CD4-positive, alpha-beta T cell treated with Interferon alpha-2 for 1 hour (primary cell): Measurements from ENCODE around the gene CRYBB3.
"Not testable (repeated sequence)": the region's sequence is repeated elsewhere in the genome, so short reads cannot be mapped to it uniquely, and the experiment has no call there.

ENCODE experiments used
- DNase-seq, 2 donors: peaks; one replicate each; pipeline ENCODE4 v3.0.0-alpha.2; 2020 to 2022

CRYBB3 gene

GRCh38 chr22:25207553-25208157 lies 8.0 kb downstream of the CRYBB3 start:
- DNase-seq, result no peak

- no peak for DNase-seq
Observed at GRCh38 chr22:25208328-25208727, 8.7 kb downstream of the CRYBB3 start.

- no peak for DNase-seq
Observed at GRCh38 chr22:25208743-25209505, 9.3 kb downstream of the CRYBB3 start.

GRCh38 chr22:25210793-25211192 lies 11.1 kb downstream of the CRYBB3 start:
- no peak for DNase-seq

GRCh38 chr22:25212337-25212736 lies 12.7 kb downstream of the CRYBB3 start:
- DNase-seq, result no peak

GRCh38 chr22:25213221-25213620 lies 13.6 kb downstream of the CRYBB3 start:
- DNase-seq, result no peak

- DNase-seq, result no peak
Observed at GRCh38 chr22:25216230-25216629, 16.6 kb downstream of the CRYBB3 start.

- no peak for DNase-seq
Observed at GRCh38 chr22:25219211-25219689, 19.6 kb downstream of the CRYBB3 start, which contains the start of gene CRYBB2. Gene CRYBB2, plus strand, starts transcription at chr22:25219639. Its CDS starts 1,791 bp downstream, at chr22:25221430.

GRCh38 chr22:25219948-25220442 lies 20.3 kb downstream of the CRYBB3 start:
- DNase-seq, result no peak

- no peak for DNase-seq
Observed at GRCh38 chr22:25221790-25222189, 22.1 kb downstream of the CRYBB3 start.

GRCh38 chr22:25223269-25223850 lies 23.7 kb downstream of the CRYBB3 start:
- no peak for DNase-seq

GRCh38 chr22:25228822-25229221 lies 29.2 kb downstream of the CRYBB3 start:
- DNase-seq, result no peak

GRCh38 chr22:25230760-25231159 lies 31.1 kb downstream of the CRYBB3 start:
- DNase-seq, result not testable (repeated sequence)

- no peak for DNase-seq
Observed at GRCh38 chr22:25232301-25232700, 32.6 kb downstream of the CRYBB3 start.

GRCh38 chr22:25233706-25234105 lies 34.0 kb downstream of the CRYBB3 start:
- DNase-seq, result not testable (repeated sequence)

- peak; percentile 50 to 59 for DNase-seq
Observed at GRCh38 chr22:25235547-25236290, 36.1 kb downstream of the CRYBB3 start.

GRCh38 chr22:25236417-25236816 lies 36.8 kb downstream of the CRYBB3 start:
- no peak for DNase-seq

- no peak for DNase-seq
Observed at GRCh38 chr22:25237503-25237902, 37.8 kb downstream of the CRYBB3 start.

GRCh38 chr22:25238058-25238457 lies 38.4 kb downstream of the CRYBB3 start:
- DNase-seq, result not testable (repeated sequence)

- DNase-seq, result not testable (repeated sequence)
Observed at GRCh38 chr22:25255169-25255568, 55.5 kb downstream of the CRYBB3 start.
